Activated CD8-positive, alpha-beta memory T cell treated with anti-CD3 and anti-CD28 coated beads, Interleukin-2, amount 50 U/mL, for 4 hours (primary cell): ENCODE measurements around the gene MSI2.
"Not testable (repeated sequence)": the region's sequence is repeated elsewhere in the genome, so short reads cannot be mapped to it uniquely, and the experiment has no call there.

Experiments
- DNase-seq: peaks from one replicate; pipeline ENCODE4 v3.0.0-alpha.2; 2020

Gene MSI2

GRCh38 chr17:57255776-57256681 lies at the start of gene MSI2:
MSI2 (plus strand) TSS chr17:57256523; CDS start chr17:57256743, 220 bp downstream.
- DNase-seq: peak; percentile 96

GRCh38 chr17:57206928-57207327 lies 49.4 kb upstream of the MSI2 start:
- DNase-seq: no peak

GRCh38 chr17:57207396-57207795 lies 48.9 kb upstream of the MSI2 start:
- no peak for DNase-seq

GRCh38 chr17:57210224-57210553 lies 46.1 kb upstream of the MSI2 start:
- no peak for DNase-seq

GRCh38 chr17:57210972-57211411 lies 45.3 kb upstream of the MSI2 start:
- DNase-seq: no peak

- no peak for DNase-seq
These were observed 44.8 kb upstream of the MSI2 start for GRCh38 chr17:57211543-57211942.

GRCh38 chr17:57213180-57213825 lies 43.0 kb upstream of the MSI2 start:
- DNase-seq: no peak

- DNase-seq: no peak
These were observed 41.0 kb upstream of the MSI2 start for GRCh38 chr17:57215317-57215716.

- DNase-seq: no peak
These were observed 34.7 kb upstream of the MSI2 start for GRCh38 chr17:57221366-57222350.

- not testable (repeated sequence) for DNase-seq
These were observed 33.9 kb upstream of the MSI2 start for GRCh38 chr17:57222422-57222821.

GRCh38 chr17:57225127-57225526 lies 31.2 kb upstream of the MSI2 start:
- DNase-seq: no peak

- no peak for DNase-seq
These were observed 29.5 kb upstream of the MSI2 start for GRCh38 chr17:57226793-57227192.

- DNase-seq: no peak
These were observed 27.4 kb upstream of the MSI2 start for GRCh38 chr17:57228911-57229310.

- DNase-seq: no peak
These were observed 22.1 kb upstream of the MSI2 start for GRCh38 chr17:57234061-57234738.

GRCh38 chr17:57234739-57235092 lies 21.6 kb upstream of the MSI2 start:
- no peak for DNase-seq

- DNase-seq: no peak
These were observed 21.2 kb upstream of the MSI2 start for GRCh38 chr17:57235124-57235523.

- no peak for DNase-seq
These were observed 19.5 kb upstream of the MSI2 start for GRCh38 chr17:57236686-57237299.

- DNase-seq: no peak
These were observed 15.7 kb upstream of the MSI2 start for GRCh38 chr17:57240648-57241047.

- DNase-seq: no peak
These were observed 14.2 kb upstream of the MSI2 start for GRCh38 chr17:57242148-57242547.

- peak; percentile 77 for DNase-seq
These were observed 13.1 kb upstream of the MSI2 start for GRCh38 chr17:57243171-57243622.

GRCh38 chr17:57245786-57246185 lies 10.5 kb upstream of the MSI2 start:
- no peak for DNase-seq

GRCh38 chr17:57246257-57246656 lies 10.1 kb upstream of the MSI2 start:
- DNase-seq: no peak
